ENCODE results near the gene TMCC1.

GRCh38 chr3:129734449-129734848 is 159.1 kb downstream of the TMCC1 start:
- TF ChIP-seq CTCF (IDR thresholded peaks at IDR 0.05) = no peak
- no peak for TF ChIP-seq ZFX (IDR thresholded peaks at IDR 0.05; ENCODE audit: borderline replicate concordance)

Data from 22Rv1 (cell line).